Measurements from ENCODE around the gene NUPR1.

- TF ChIP-seq CTCF (conservative IDR thresholded peaks at IDR 0.05; ENCODE audit: low read depth, low read length) (no peak), EZH2 (IDR thresholded peaks at IDR 0.05; ENCODE audit: borderline replicate concordance, low read depth, low read length, poor library complexity, severe bottlenecking) (no peak)
Observed at GRCh38 chr16:28532940-28533647, 5.7 kb downstream of the NUPR1 start.
